ENCODE results near the gene FNBP1L. TPM values are rescaled to one million over a fixed set of nuclear protein-coding genes. Genes with fewer than 3 reads are reported as not detected.

The FNBP1L gene
- total RNA-seq, 2 experiments from 2014 or later: 0.13 TPM

- Histone ChIP-seq H3K4me2 (ENCODE audit: low read length) (no peak overlapping the region), H3K9me2 (ENCODE audit: insufficient read depth, low read length) (no peaks in the 10 kb centered on the region), H3K4me3 (ENCODE audit: low read depth, low read length, poor library complexity, severe bottlenecking) (no peak overlapping the region), H3K4me1 (ENCODE audit: insufficient read depth, low read length, poor library complexity, severe bottlenecking) (no peaks in the 10 kb centered on the region), H3K27ac (ENCODE audit: low read depth, low read length, poor library complexity, severe bottlenecking) (no peak overlapping the region), H3K9me3 (ENCODE audit: low read length) (no peaks in the 10 kb centered on the region), H4K20me1 (ENCODE audit: insufficient read depth, low read length) (no peaks in the 10 kb centered on the region), H3K36me3 (ENCODE audit: insufficient read depth, low read length) (peaks cover 64% of the 10 kb centered on the region), H3K79me2 (ENCODE audit: insufficient read depth, low read depth, low read length) (no peaks in the 10 kb centered on the region), H2AFZ (ENCODE audit: low read length) (no peak overlapping the region)
- no TSS peak for BruUV-seq (replicated peaks)
- POLR2A ChIA-PET: interaction anchor here (0.6 kb wide), 1 partner anchor 10 kb away, joined by 3 read pairs; no protein-coding TSS in a partner anchor
- no peak for DNase-seq (ENCODE audit: low spot score)
- TF ChIP-seq CTCF (conservative IDR thresholded peaks at IDR 0.05; ENCODE audit: low read length) (no peak), EZH2phosphoT487 (IDR thresholded peaks at IDR 0.05; ENCODE audit: borderline replicate concordance, low read depth, low read length) (no peak)
- intact Hi-C loops (cut with micrococcal nuclease; ENCODE audit: unreplicated experiment): no loop called here
- CTCF ChIA-PET (ENCODE audit: unreplicated experiment): no interaction called here
These were observed 118.3 kb downstream of the FNBP1L start for GRCh38 chr1:93566227-93566626.

DNA sequence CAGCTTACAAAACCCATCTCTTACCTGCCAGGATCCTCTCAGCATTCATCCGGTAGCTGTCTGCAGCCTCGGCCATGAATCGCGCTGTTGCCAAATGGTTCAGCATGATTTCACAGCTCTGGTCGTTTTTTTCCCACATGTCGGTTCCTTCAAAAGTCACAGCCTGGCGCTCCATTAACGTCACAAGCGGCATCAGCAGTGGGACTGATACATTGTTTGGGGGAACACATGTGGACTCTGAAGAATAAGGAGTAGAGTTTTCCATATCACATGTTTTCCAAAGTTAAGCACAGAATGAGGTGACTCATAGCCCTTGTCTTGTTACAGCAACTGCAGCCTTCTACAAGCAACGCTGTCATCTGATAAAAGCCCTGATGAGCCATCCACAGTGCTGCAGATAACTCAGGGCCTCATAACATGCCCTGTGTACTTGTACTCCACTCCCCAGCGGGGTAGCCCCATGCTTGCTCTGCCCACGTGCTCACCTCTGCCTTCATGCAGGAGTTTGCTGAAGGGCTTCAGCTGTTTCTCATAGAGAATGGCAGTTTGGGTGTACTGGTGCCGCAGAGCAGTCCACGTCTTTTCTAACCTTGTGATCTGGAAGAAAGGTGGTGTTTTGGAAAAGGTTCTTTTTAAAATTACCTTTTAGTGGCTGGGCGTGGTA is 119.5 kb downstream of the FNBP1L start:
- Histone ChIP-seq H3K4me2 (ENCODE audit: low read length) (no peak overlapping the region), H3K36me3 (ENCODE audit: insufficient read depth, low read length) (peaks cover 61% of the 10 kb centered on the region), H3K9me2 (ENCODE audit: insufficient read depth, low read length) (no peaks in the 10 kb centered on the region), H2AFZ (ENCODE audit: low read length) (no peak overlapping the region), H3K79me2 (ENCODE audit: insufficient read depth, low read depth, low read length) (no peaks in the 10 kb centered on the region), H3K4me3 (ENCODE audit: low read depth, low read length, poor library complexity, severe bottlenecking) (no peak overlapping the region), H3K27ac (ENCODE audit: low read depth, low read length, poor library complexity, severe bottlenecking) (no peak overlapping the region), H4K20me1 (ENCODE audit: insufficient read depth, low read length) (no peaks in the 10 kb centered on the region), H3K9me3 (ENCODE audit: low read length) (no peaks in the 10 kb centered on the region), H3K4me1 (ENCODE audit: insufficient read depth, low read length, poor library complexity, severe bottlenecking) (no peaks in the 10 kb centered on the region)
- BruUV-seq (replicated peaks): no TSS peak
- no peak for TF ChIP-seq EZH2phosphoT487 (IDR thresholded peaks at IDR 0.05; ENCODE audit: borderline replicate concordance, low read depth, low read length)
- TF ChIP-seq CTCF (conservative IDR thresholded peaks at IDR 0.05; ENCODE audit: low read length): no peak
- CTCF ChIA-PET (ENCODE audit: unreplicated experiment): no interaction called here
- intact Hi-C loops (cut with micrococcal nuclease; ENCODE audit: unreplicated experiment): no loop called here
- POLR2A ChIA-PET: no interaction called here
- no peak for DNase-seq (ENCODE audit: low spot score)

- POLR2A ChIA-PET: interaction anchor here (1.1 kb wide), 1 partner anchor 14 kb away, joined by 6 read pairs; no protein-coding TSS in a partner anchor
- Histone ChIP-seq H3K9me2 (ENCODE audit: insufficient read depth, low read length) (no peaks in the 10 kb centered on the region), H3K79me2 (ENCODE audit: insufficient read depth, low read depth, low read length) (no peaks in the 10 kb centered on the region), H3K27ac (ENCODE audit: low read depth, low read length, poor library complexity, severe bottlenecking) (no peak overlapping the region), H2AFZ (ENCODE audit: low read length) (no peak overlapping the region), H3K4me1 (ENCODE audit: insufficient read depth, low read length, poor library complexity, severe bottlenecking) (no peaks in the 10 kb centered on the region), H3K4me2 (ENCODE audit: low read length) (no peak overlapping the region), H3K9me3 (ENCODE audit: low read length) (no peaks in the 10 kb centered on the region), H4K20me1 (ENCODE audit: insufficient read depth, low read length) (no peaks in the 10 kb centered on the region), H3K36me3 (ENCODE audit: insufficient read depth, low read length) (peaks cover 64% of the 10 kb centered on the region), H3K4me3 (ENCODE audit: low read depth, low read length, poor library complexity, severe bottlenecking) (no peak overlapping the region)
- no peak for DNase-seq (ENCODE audit: low spot score)
- TF ChIP-seq CTCF (conservative IDR thresholded peaks at IDR 0.05; ENCODE audit: low read length) (no peak), EZH2phosphoT487 (IDR thresholded peaks at IDR 0.05; ENCODE audit: borderline replicate concordance, low read depth, low read length) (no peak)
- BruUV-seq (replicated peaks): no TSS peak
- intact Hi-C loops (cut with micrococcal nuclease; ENCODE audit: unreplicated experiment): no loop called here
- CTCF ChIA-PET (ENCODE audit: unreplicated experiment): no interaction called here
These were observed 121.6 kb downstream of the FNBP1L start for GRCh38 chr1:93569489-93569888.

All from OCI-LY7 (cell line).